Fibroblast of villous mesenchyme (primary cell): ENCODE measurements around the gene AK5. TPM values are rescaled to one million over a fixed set of nuclear protein-coding genes. Genes with fewer than 3 reads are reported as not detected.

ENCODE experiments used
- DNase-seq: peaks from one replicate; pipeline ENCODE4 v3.0.0-alpha.2; 2010; ENCODE audit warnings: low read depth
- H3K4me3 ChIP-seq: 2 replicates; pipeline ENCODE4 v1.5.1; 2011; ENCODE audit warnings: low read depth, mild to moderate bottlenecking, low read length
- CTCF ChIP-seq: IDR thresholded peaks from 2 replicates; pipeline ENCODE4 v1.5.1; 2012; ENCODE audit warnings: low read depth, mild to moderate bottlenecking, low read length; ENCODE audit not compliant: insufficient read depth
- total RNA-seq: library from RNA; depleted of rRNA; stranded (reverse); fragments of >200 nt; gene quantifications from 2 replicates; pipeline ENCODE4 v1.2.3, GENCODE V29; 2012

The AK5 gene
- total RNA-seq, 1 donor: 123 TPM

DNA sequence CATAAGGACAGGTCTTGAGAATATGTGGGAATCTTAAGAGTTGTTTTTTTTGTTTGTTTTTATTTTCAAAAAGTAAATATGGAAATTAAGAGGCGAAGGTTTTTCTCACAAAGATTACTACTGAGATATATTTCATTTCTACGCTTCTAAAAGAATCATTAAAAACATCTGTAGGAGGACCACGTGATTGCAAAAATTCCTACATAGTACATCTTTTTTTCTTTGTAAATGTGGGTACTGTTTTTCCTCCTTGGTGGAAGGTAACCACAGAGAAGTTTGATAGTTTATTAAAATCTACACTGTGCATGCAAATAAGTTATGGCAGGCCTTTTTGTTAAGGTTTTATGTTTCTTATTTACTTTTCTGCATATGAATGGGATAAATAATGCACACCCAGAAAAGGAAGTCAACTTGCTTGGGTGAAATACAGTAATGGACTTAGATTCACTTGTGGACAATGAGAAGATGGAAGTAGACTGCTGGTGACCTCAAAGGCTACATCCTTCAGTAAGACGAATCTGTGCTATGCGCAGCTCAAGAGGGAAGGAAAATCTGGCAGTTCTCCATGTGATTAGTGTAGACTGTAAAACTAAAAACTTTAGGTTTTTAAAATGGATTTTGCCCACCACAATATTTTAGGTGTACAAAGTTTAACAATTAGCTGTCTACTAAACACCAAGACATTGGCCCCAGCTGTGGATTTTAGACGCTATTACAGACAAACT is 2.0 kb downstream of the AK5 start:
- DNase-seq: peak; percentile 22
- peak overlapping the region; percentile 63 for H3K4me3 ChIP-seq
- TF ChIP-seq CTCF: no peak

- TF ChIP-seq CTCF: no peak
- no peak overlapping the region for H3K4me3 ChIP-seq
- DNase-seq: no peak
Observed at GRCh38 chr1:77287535-77287934, 5.7 kb downstream of the AK5 start.

DNA sequence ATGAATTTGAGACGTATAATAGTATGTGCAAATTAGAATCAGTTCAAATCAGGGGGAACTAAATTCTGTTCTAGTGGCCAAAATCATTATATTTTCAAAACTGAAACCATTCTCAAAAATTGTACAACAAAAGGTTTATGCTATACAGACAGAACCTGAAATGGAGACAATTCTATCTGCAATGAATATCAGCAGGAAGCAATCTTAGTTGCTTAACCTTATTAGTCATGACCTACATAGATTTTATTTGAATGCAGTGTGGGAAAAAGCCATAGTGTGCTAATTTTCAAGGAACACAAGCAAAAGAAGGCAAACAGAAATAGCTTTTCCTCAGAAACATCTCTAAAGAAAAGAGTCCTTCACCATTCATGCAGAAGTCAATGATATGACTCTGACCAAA is 6.5 kb downstream of the AK5 start:
- H3K4me3 ChIP-seq: no peak overlapping the region
- DNase-seq: peak; percentile 66
- TF ChIP-seq CTCF: no peak

DNA sequence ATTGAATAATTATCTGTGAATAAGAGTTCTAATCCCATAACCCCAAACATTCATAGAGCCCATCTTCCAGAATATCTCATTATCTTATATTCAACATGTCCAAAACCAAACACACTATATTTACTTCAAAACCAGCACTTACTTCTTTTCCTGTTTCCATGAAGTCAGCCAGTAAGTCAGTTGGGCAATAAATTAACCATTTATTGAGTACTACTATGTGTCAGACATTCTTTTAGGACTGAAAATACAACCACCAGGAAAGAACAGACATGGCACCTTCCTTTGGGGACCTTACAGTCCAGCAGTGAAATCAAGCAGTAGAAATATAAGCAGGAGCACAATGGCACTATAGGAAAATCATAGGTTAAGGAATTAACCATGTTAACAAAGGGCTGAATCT is 8.8 kb downstream of the AK5 start:
- no peak overlapping the region for H3K4me3 ChIP-seq
- TF ChIP-seq CTCF: no peak
- DNase-seq: no peak

GRCh38 chr1:77292551-77292950 is 10.7 kb downstream of the AK5 start:
- no peak for DNase-seq
- TF ChIP-seq CTCF: no peak
- H3K4me3 ChIP-seq: no peak overlapping the region

DNA sequence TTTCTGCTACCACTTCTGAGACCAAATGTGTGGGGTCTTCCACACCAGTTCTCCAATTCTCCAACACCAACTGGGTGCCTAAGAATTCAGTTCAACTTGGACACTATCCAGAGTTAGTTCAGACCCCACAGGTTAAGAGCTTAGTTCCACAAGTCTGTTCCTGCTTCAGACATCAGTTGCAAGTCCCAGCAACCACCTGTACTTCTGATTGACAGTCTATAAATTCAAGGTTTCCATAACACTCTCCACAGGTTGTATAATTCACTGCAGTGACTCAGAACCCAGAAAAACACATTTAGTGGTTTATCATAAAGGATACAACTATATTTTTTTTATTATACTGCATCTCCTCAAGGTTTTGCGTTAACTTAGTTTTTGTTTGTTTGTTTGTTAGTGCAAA is 18.7 kb downstream of the AK5 start:
- DNase-seq: no peak
- H3K4me3 ChIP-seq: no peak overlapping the region
- no peak for TF ChIP-seq CTCF

- no peak for DNase-seq
- no peak overlapping the region for H3K4me3 ChIP-seq
- TF ChIP-seq CTCF: no peak
Observed at GRCh38 chr1:77303387-77303786, 21.6 kb downstream of the AK5 start.
